Loucy (cell line): ENCODE results near the gene TAS2R4.
"Not testable (repeated sequence)": the region's sequence is repeated elsewhere in the genome, so short reads cannot be mapped to it uniquely, and the experiment has no call there.

Experiments
- H2AFZ ChIP-seq: fragments of 200-600 bp; sonication (generic); 2 replicates; pipeline ENCODE4 v1.6.0; 2016; ENCODE audit warnings: antibody characterized with exemption, mild to moderate bottlenecking, low read length, moderate library complexity
- H3F3A ChIP-seq: fragments of 200-600 bp; 2 replicates; pipeline ENCODE4 v1.6.0; 2016; ENCODE audit warnings: antibody characterized with exemption, low read depth, mild to moderate bottlenecking
- H3K27me3 ChIP-seq: fragments of 200-600 bp; sonication (generic); 2 replicates; pipeline ENCODE4 v1.6.1; 2014; ENCODE audit warnings: low read length, mild to moderate bottlenecking; ENCODE audit not compliant: insufficient read depth, poor library complexity, severe bottlenecking
- H3K36me3 ChIP-seq: fragments of 200-600 bp; sonication (generic); 2 replicates; pipeline ENCODE4 v1.6.1; 2016; ENCODE audit warnings: low read length; ENCODE audit not compliant: insufficient read depth
- H3K4me1 ChIP-seq: fragments of 200-600 bp; sonication (generic); 2 replicates; pipeline ENCODE4 v1.5.1; 2014; ENCODE audit warnings: low read length, mild to moderate bottlenecking; ENCODE audit not compliant: insufficient read depth, poor library complexity, severe bottlenecking
- H3K4me2 ChIP-seq: fragments of 200-600 bp; sonication (generic); 2 replicates; pipeline ENCODE4 v1.6.0; 2014; ENCODE audit warnings: antibody characterized with exemption, low read length, low read depth, mild to moderate bottlenecking; ENCODE audit not compliant: poor library complexity, severe bottlenecking
- H3K4me3 ChIP-seq: fragments of 200-600 bp; sonication (generic); 2 replicates; pipeline ENCODE4 v1.5.1; 2014; ENCODE audit warnings: low read length, mild to moderate bottlenecking, mixed read lengths; ENCODE audit not compliant: poor library complexity, severe bottlenecking
- H3K79me2 ChIP-seq: fragments of 200-600 bp; sonication (generic); 2 replicates; pipeline ENCODE4 v1.6.1; 2014; ENCODE audit warnings: low read length; ENCODE audit not compliant: insufficient read depth
- H3K9ac ChIP-seq: fragments of 200-600 bp; sonication (generic); 2 replicates; pipeline ENCODE4 v1.6.0; 2014; ENCODE audit warnings: mild to moderate bottlenecking, low read depth, low read length, moderate library complexity; ENCODE audit not compliant: poor library complexity, severe bottlenecking
- H3K9me2 ChIP-seq: fragments of 200-600 bp; sonication (generic); replicated peaks from 2 replicates; pipeline ENCODE4 v1.6.1; 2016; ENCODE audit warnings: low read depth, low read length, mixed read lengths
- H3K9me3 ChIP-seq: fragments of 200-600 bp; sonication (generic); 2 replicates; pipeline ENCODE4 v1.6.1; 2014; ENCODE audit warnings: mild to moderate bottlenecking, antibody characterized with exemption, low read length, low read depth; ENCODE audit not compliant: insufficient read depth
- H4K20me1 ChIP-seq: fragments of 200-600 bp; sonication (generic); 2 replicates; pipeline ENCODE4 v1.6.0; 2014; ENCODE audit warnings: antibody characterized with exemption, low read length, mild to moderate bottlenecking; ENCODE audit not compliant: insufficient read depth, poor library complexity, severe bottlenecking
- EZH2phosphoT487 ChIP-seq: fragments of 200-600 bp; IDR thresholded peaks from 2 replicates; pipeline ENCODE4 v1.6.1; 2018; ENCODE audit warnings: antibody characterized with exemption, mild to moderate bottlenecking, moderate library complexity, borderline replicate concordance
- TF ChIP-seq, protein P1 (sequence below): fragments of 200-600 bp; sonication (generic); conservative IDR thresholded peaks from 2 replicates; pipeline ENCODE4 v1.5.1; 2014; ENCODE audit warnings: mild to moderate bottlenecking, antibody characterized with exemption, low read length

TAS2R4 gene

DNA sequence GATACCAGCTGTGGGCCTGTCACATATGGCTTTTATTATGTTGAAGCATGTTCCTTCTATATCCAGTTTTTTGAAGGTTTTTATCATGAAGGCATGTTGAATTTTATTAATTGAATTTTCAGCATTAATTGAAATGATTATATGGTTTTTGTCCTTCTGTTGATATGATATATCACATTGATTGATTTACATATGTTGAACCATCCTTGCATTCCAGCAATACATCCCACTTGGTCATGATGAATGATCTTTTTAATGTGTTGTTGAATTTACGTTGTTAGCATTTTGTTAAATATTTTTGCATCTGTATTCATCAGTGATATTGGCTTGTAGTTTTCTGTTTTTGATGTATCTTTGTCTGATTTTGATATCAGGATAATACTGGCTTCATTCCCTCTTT lies 43.6 kb downstream of the TAS2R4 start:
- no peaks in the 10 kb centered on the region for H3K27me3 ChIP-seq
- no peaks in the 10 kb centered on the region for H3F3A ChIP-seq
- no peaks in the 10 kb centered on the region for H3K4me1 ChIP-seq
- no peaks in the 10 kb centered on the region for H3K36me3 ChIP-seq
- TF ChIP-seq, protein P1, sequence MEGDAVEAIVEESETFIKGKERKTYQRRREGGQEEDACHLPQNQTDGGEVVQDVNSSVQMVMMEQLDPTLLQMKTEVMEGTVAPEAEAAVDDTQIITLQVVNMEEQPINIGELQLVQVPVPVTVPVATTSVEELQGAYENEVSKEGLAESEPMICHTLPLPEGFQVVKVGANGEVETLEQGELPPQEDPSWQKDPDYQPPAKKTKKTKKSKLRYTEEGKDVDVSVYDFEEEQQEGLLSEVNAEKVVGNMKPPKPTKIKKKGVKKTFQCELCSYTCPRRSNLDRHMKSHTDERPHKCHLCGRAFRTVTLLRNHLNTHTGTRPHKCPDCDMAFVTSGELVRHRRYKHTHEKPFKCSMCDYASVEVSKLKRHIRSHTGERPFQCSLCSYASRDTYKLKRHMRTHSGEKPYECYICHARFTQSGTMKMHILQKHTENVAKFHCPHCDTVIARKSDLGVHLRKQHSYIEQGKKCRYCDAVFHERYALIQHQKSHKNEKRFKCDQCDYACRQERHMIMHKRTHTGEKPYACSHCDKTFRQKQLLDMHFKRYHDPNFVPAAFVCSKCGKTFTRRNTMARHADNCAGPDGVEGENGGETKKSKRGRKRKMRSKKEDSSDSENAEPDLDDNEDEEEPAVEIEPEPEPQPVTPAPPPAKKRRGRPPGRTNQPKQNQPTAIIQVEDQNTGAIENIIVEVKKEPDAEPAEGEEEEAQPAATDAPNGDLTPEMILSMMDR: no peak
- no peak for TF ChIP-seq EZH2phosphoT487
- no peak overlapping the region for H3K4me2 ChIP-seq
- H3K79me2 ChIP-seq: no peaks in the 10 kb centered on the region
- no peak overlapping the region for H2AFZ ChIP-seq
- no peaks in the 10 kb centered on the region for H3K9me2 ChIP-seq
- no peaks in the 10 kb centered on the region for H4K20me1 ChIP-seq
- peaks cover 15% of the 10 kb centered on the region for H3K9me3 ChIP-seq
- H3K9ac ChIP-seq: no peak overlapping the region
- no peak overlapping the region for H3K4me3 ChIP-seq

DNA sequence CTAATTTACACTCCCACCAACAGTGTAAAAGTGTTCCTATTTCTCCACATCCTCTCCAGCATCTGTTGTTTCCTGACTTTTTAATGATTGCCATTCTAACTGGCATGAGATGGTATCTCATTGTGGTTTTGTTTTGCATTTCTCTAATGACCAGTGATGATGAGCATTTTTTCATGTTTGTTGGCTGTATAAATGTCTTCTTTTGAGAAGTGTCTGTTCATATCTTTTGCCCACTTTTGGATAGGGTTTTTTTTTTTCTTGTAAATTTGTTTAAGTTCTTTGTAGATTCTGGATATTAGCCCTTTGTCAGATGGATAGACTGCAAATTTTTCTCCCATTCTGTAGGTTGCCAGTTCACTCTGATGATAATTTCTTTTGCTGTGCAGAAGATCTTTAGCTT lies 46.0 kb downstream of the TAS2R4 start:
- H3K9ac ChIP-seq, H3K79me2 ChIP-seq, H3K4me3 ChIP-seq, H3K9me2 ChIP-seq, H3K36me3 ChIP-seq, H3K4me1 ChIP-seq, H3K4me2 ChIP-seq, H3K27me3 ChIP-seq, H4K20me1 ChIP-seq, H3F3A ChIP-seq, H2AFZ ChIP-seq: not testable (repeated sequence)
- H3K9me3 ChIP-seq: peaks cover 15% of the 10 kb centered on the region
